ENCODE measurements around the gene PHACTR1.

PHACTR1 gene

GRCh38 chr6:13079096-13079723 is 362.6 kb downstream of the PHACTR1 start:
- no peak for DNase-seq

GRCh38 chr6:13080462-13081188 is 364.1 kb downstream of the PHACTR1 start:
- DNase-seq, result no peak

- no peak for DNase-seq
These were observed 364.6 kb downstream of the PHACTR1 start for GRCh38 chr6:13081189-13081563.

- DNase-seq, result no peak
These were observed 372.9 kb downstream of the PHACTR1 start for GRCh38 chr6:13089296-13089994.

- no peak for DNase-seq
These were observed 374.6 kb downstream of the PHACTR1 start for GRCh38 chr6:13091192-13091591.

- DNase-seq, result no peak
These were observed 378.3 kb downstream of the PHACTR1 start for GRCh38 chr6:13094781-13095425.

GRCh38 chr6:13096084-13096483 is 379.5 kb downstream of the PHACTR1 start:
- DNase-seq, result no peak

- DNase-seq, result no peak
These were observed 380.9 kb downstream of the PHACTR1 start for GRCh38 chr6:13097454-13097853.

- no peak for DNase-seq
These were observed 381.4 kb downstream of the PHACTR1 start for GRCh38 chr6:13098006-13098405.

GRCh38 chr6:13098793-13099570 is 382.4 kb downstream of the PHACTR1 start:
- no peak for DNase-seq

- DNase-seq, result no peak
These were observed 383.2 kb downstream of the PHACTR1 start for GRCh38 chr6:13099771-13100170.

- DNase-seq, result no peak
These were observed 384.8 kb downstream of the PHACTR1 start for GRCh38 chr6:13101409-13101808.

- DNase-seq, result no peak
These were observed 385.4 kb downstream of the PHACTR1 start for GRCh38 chr6:13101985-13102384.

- no peak for DNase-seq
These were observed 386.6 kb downstream of the PHACTR1 start for GRCh38 chr6:13103169-13103568.

GRCh38 chr6:13105139-13105538 is 388.6 kb downstream of the PHACTR1 start:
- no peak for DNase-seq

- DNase-seq, result no peak
These were observed 396.4 kb downstream of the PHACTR1 start for GRCh38 chr6:13112921-13113320.

GRCh38 chr6:13113376-13113775 is 396.8 kb downstream of the PHACTR1 start:
- no peak for DNase-seq

GRCh38 chr6:13113981-13114593 is 397.5 kb downstream of the PHACTR1 start:
- no peak for DNase-seq

GRCh38 chr6:13116155-13116554 is 399.6 kb downstream of the PHACTR1 start:
- DNase-seq, result no peak

- no peak for DNase-seq
These were observed 401.0 kb downstream of the PHACTR1 start for GRCh38 chr6:13117570-13117969.

GRCh38 chr6:13119549-13119948 is 403.0 kb downstream of the PHACTR1 start:
- DNase-seq, result no peak
